Nephron progenitor cell (in vitro differentiated cells): ENCODE measurements around the gene ATP8A1.
"Not testable (repeated sequence)": the region's sequence is repeated elsewhere in the genome, so short reads cannot be mapped to it uniquely, and the experiment has no call there.

Experiments used
- DNase-seq: peaks from one replicate; pipeline ENCODE4 v3.0.0; 2021
- H3K27ac Mint-ChIP-seq: 2 replicates; pipeline ENCODE4 v1.8.0; 2021; ENCODE audit warnings: mild to moderate bottlenecking, moderate library complexity, mixed read lengths
- H3K27me3 Mint-ChIP-seq: 2 replicates; pipeline ENCODE4 v1.8.0; 2021; ENCODE audit warnings: mild to moderate bottlenecking, low read depth, mixed read lengths; ENCODE audit not compliant: poor library complexity
- H3K36me3 Mint-ChIP-seq: 2 replicates; pipeline ENCODE4 v1.8.0; 2021; ENCODE audit warnings: low read depth, mixed read lengths
- H3K4me1 Mint-ChIP-seq: 2 replicates; pipeline ENCODE4 v1.8.0; 2021; ENCODE audit warnings: mixed read lengths
- H3K4me3 Mint-ChIP-seq: 2 replicates; pipeline ENCODE4 v1.8.0; 2021; ENCODE audit warnings: mild to moderate bottlenecking, moderate library complexity, mixed read lengths
- H3K9me3 Mint-ChIP-seq: 2 replicates; pipeline ENCODE4 v1.8.0; 2021; ENCODE audit warnings: mild to moderate bottlenecking, moderate library complexity, mixed read lengths
- TF ChIP-seq, protein P1 (sequence below): fragments of 200-600 bp; sonication (generic); IDR thresholded peaks from 2 replicates; pipeline ENCODE4 v1.5.0; 2021; ENCODE audit warnings: antibody characterized with exemption

ATP8A1 gene

DNA sequence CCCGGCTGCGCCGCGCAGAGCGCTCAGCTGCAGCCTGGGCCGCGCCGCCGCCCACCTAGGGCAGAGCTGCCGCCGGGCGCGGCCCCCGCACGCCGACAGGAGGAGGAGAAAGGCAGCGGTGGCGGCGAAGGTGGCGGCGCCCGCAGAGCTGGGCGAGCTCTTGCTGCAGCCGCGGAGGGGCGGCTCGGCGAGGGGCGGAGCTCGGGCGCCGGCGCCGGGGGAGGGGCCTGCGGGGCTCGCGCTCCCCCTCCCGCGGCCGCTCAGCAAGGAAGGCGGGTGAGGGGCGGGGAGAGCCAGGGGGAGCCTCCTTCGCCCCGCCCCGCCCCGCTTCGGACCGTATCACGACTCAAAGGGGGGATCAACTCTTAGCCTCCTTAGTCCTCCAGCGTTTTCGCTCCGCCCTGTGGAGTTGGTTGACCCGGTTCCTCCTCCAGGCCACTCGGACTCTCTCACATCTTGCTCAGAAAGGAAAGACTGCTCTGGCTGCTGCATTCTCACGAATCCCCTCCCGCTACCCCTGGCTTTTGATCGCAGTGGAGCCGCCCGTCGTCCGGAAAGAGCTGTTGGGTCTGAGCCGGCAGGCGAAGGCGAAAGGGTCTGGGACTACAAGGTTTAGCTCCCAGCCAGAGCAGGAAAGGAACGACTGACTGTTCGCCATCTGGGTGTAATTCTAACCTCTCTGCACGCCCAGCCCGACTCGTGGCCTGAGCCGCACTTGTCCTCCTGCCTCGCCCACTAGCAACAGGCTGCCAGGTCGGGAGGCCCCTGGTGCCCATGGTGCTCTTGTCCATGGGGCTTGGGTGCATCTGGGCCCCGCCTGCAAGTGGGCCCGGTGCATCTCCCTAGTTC, at the start of gene ATP8A1:
TSS of gene ATP8A1 (minus strand) at position 162 of the 849 bp plus-strand sequence. CDS start 232 bp downstream, outside the sequence.
- peak; percentile 96 for DNase-seq
- Mint-ChIP-seq H3K27me3 (peaks cover 22% of the 10 kb centered on the region), H3K9me3 (peaks cover 18% of the 10 kb centered on the region), H3K36me3 (peaks cover 9% of the 10 kb centered on the region), H3K4me3 (peak within 1 kb of the TSS; percentile 91), H3K27ac (peak within 1 kb of the TSS; percentile 100), H3K4me1 (peaks cover 52% of the 10 kb centered on the region)
- TF ChIP-seq, protein P1, sequence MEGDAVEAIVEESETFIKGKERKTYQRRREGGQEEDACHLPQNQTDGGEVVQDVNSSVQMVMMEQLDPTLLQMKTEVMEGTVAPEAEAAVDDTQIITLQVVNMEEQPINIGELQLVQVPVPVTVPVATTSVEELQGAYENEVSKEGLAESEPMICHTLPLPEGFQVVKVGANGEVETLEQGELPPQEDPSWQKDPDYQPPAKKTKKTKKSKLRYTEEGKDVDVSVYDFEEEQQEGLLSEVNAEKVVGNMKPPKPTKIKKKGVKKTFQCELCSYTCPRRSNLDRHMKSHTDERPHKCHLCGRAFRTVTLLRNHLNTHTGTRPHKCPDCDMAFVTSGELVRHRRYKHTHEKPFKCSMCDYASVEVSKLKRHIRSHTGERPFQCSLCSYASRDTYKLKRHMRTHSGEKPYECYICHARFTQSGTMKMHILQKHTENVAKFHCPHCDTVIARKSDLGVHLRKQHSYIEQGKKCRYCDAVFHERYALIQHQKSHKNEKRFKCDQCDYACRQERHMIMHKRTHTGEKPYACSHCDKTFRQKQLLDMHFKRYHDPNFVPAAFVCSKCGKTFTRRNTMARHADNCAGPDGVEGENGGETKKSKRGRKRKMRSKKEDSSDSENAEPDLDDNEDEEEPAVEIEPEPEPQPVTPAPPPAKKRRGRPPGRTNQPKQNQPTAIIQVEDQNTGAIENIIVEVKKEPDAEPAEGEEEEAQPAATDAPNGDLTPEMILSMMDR: no peak

DNA sequence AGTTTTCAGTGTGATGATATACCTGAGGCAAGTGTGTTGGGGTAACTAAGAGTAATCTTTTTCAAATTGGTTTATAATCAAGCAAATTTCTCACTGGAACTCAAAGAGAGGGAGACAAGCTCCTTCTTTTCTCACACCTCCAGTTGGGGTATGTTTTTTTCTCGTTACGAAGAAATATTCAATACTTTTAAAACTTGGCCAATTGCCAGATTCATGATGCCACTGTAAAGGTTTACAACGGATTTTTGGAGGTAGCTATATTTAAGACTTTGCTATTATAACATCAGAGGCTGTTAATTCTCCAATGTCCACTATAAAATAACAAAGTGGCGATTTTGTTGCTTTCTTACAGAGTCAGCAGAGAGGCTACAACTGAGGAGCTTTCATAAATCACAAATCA, 49.2 kb upstream of the ATP8A1 start:
- H3K36me3 Mint-ChIP-seq: no peaks in the 10 kb centered on the region

DNA sequence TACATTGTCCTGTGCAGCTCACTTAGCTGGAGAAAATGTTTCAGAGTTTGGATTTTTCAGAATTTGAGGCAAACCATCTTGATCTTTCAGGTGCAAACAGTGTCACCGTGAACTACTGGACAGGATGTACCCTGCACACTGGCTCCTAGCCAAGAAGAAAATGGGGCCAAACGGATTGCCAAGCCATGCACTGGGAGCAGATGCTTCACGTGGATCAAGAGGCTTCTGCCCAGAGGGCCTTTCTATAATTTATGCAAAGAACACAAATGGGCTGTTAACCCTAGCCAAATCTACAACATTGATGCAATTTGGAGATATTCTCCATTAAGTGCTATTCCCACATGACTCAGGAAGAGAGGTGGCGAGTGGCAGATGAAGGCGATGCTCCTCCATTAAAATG, 46.9 kb upstream of the ATP8A1 start:
- Mint-ChIP-seq H3K4me3 (no peak overlapping the region), H3K9me3 (peaks cover 29% of the 10 kb centered on the region)

More for the DNA sequence above, 49.2 kb upstream of the ATP8A1 start:
- no peak overlapping the region for H3K4me3 Mint-ChIP-seq
- no peaks in the 10 kb centered on the region for H3K4me1 Mint-ChIP-seq
- no peak for DNase-seq
- no peaks in the 10 kb centered on the region for H3K27me3 Mint-ChIP-seq
- peaks cover 12% of the 10 kb centered on the region for H3K9me3 Mint-ChIP-seq
- H3K27ac Mint-ChIP-seq: no peak overlapping the region
- TF ChIP-seq, protein P1: no peak

DNA sequence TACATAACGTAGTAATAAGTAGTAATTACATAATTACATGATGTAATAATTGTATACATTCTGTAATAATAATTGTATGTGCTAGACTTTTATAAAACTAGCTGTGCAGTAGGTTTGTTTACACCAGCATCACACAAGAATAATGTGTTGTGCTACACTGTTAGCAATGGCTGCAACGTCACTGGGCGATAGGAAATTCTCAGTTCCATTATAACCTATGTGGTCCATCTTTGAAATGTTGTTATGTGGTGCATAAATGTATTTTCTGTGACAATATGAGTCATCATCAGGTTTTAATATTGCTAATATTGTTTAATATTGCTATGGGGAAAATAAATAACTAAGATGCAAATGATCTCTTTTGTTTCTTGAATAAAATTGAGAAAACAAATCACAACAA, 46.0 kb upstream of the ATP8A1 start:
- Mint-ChIP-seq H3K27ac (no peak overlapping the region), H3K36me3 (no peaks in the 10 kb centered on the region), H3K27me3 (no peaks in the 10 kb centered on the region), H3K4me3 (no peak overlapping the region), H3K9me3 (peaks cover 34% of the 10 kb centered on the region), H3K4me1 (no peaks in the 10 kb centered on the region)
- DNase-seq: no peak
- TF ChIP-seq, protein P1: no peak

More for the DNA sequence above, 46.9 kb upstream of the ATP8A1 start:
- Mint-ChIP-seq H3K36me3 (no peaks in the 10 kb centered on the region), H3K27ac (no peak overlapping the region), H3K27me3 (no peaks in the 10 kb centered on the region), H3K4me1 (no peaks in the 10 kb centered on the region)
- TF ChIP-seq, protein P1: no peak
- no peak for DNase-seq

DNA sequence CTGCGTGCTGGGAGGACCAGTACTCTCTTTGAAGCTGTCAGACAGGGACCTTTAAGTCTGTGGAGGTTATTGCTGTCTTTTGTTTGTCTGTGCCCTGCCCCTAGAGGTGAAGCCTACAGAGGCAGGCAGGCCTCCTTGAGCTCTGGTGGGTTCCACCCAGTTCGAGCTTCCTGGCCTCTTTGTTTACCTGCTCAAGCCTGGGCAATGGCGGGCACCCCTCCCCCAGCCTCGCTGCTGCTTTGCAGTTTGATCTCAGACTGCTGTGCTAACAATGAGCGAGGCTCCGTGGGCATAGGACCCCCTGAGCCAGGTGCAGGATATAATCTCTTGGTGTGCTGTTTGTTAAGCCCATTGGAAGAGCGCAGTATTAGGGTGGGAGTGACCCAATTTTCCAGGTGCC, 44.9 kb upstream of the ATP8A1 start:
- not testable (repeated sequence) for H3K4me3 Mint-ChIP-seq, H3K36me3 Mint-ChIP-seq
- peaks cover 38% of the 10 kb centered on the region for H3K9me3 Mint-ChIP-seq

DNA sequence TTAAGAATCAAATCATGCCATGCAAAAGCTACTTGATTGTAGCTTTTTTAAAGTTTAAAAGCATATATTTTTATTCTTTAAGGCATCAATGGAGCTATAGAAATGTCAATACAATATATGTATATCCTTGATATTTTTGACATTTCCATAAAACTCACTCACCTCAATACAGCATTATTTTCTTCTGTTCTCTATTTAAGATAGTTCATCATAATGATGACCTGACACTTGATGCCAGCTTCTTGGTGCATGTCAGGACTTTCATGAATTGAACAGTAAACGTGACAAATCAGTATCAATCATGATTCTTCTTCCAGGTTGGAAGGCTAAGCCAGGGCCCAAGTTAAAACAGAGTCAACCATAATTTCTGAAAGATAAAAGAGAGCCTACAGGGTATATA, 33.6 kb upstream of the ATP8A1 start:
- Mint-ChIP-seq H3K9me3 (no peaks in the 10 kb centered on the region), H3K36me3 (no peaks in the 10 kb centered on the region), H3K27me3 (peaks cover 3% of the 10 kb centered on the region), H3K4me1 (no peaks in the 10 kb centered on the region), H3K27ac (no peak overlapping the region), H3K4me3 (no peak overlapping the region)
- TF ChIP-seq, protein P1: no peak
- no peak for DNase-seq

More for the DNA sequence above, 44.9 kb upstream of the ATP8A1 start:
- H3K27me3 Mint-ChIP-seq, H3K4me1 Mint-ChIP-seq, DNase-seq, H3K27ac Mint-ChIP-seq: not testable (repeated sequence)
